Ishikawa (cell line): ENCODE data around the gene HSCB.

Experiments used
- CEBPB ChIP-seq: IDR thresholded peaks from 2 replicates; pipeline ENCODE4 v1.6.1; 2012
- CREB1 ChIP-seq: IDR thresholded peaks from 2 replicates; pipeline ENCODE4 v1.6.1; 2012; ENCODE audit warnings: low read depth
- EGR1 ChIP-seq: IDR thresholded peaks from 2 replicates; pipeline ENCODE4 v1.6.1; 2012
- EP300 ChIP-seq: IDR thresholded peaks from 2 replicates; pipeline ENCODE4 v1.6.1; 2012; ENCODE audit warnings: borderline replicate concordance
- FOXM1 ChIP-seq: IDR thresholded peaks from 2 replicates; pipeline ENCODE4 v1.6.1; 2012; ENCODE audit warnings: low read depth, borderline replicate concordance
- MAX ChIP-seq: IDR thresholded peaks from 2 replicates; pipeline ENCODE4 v1.6.1; 2012
- NFIC ChIP-seq: IDR thresholded peaks from 2 replicates; pipeline ENCODE4 v1.6.1; 2012
- RAD21 ChIP-seq: IDR thresholded peaks from 2 replicates; pipeline ENCODE4 v1.6.1; 2012; ENCODE audit warnings: low read depth
- REST ChIP-seq: IDR thresholded peaks from 2 replicates; pipeline ENCODE4 v1.6.1; 2012; ENCODE audit warnings: low read depth, mild to moderate bottlenecking
- TAF1 ChIP-seq: IDR thresholded peaks from 2 replicates; pipeline ENCODE4 v1.6.1; 2012; ENCODE audit warnings: low read depth, mild to moderate bottlenecking
- TCF12 ChIP-seq: IDR thresholded peaks from 2 replicates; pipeline ENCODE4 v1.6.1; 2012; ENCODE audit warnings: low read depth
- TEAD4 ChIP-seq: IDR thresholded peaks from 2 replicates; pipeline ENCODE4 v1.6.1; 2012
- USF1 ChIP-seq: IDR thresholded peaks from 2 replicates; pipeline ENCODE4 v1.6.1; 2012
- YY1 ChIP-seq: IDR thresholded peaks from 2 replicates; pipeline ENCODE4 v1.6.1; 2012; ENCODE audit warnings: low read depth
- ZBTB7A ChIP-seq: IDR thresholded peaks from 2 replicates; pipeline ENCODE4 v1.6.1; 2012; ENCODE audit warnings: low read depth

HSCB gene

GRCh38 chr22:28750471-28750881 lies 8.6 kb downstream of the HSCB start:
- TF ChIP-seq EP300 (no peak), CREB1 (no peak), ZBTB7A (no peak), EGR1 (no peak), NFIC (no peak), TAF1 (no peak), RAD21 (no peak), YY1 (no peak), TCF12 (no peak), REST (no peak), TEAD4 (no peak), FOXM1 (no peak), CEBPB (no peak), USF1 (no peak), MAX (no peak)

- TF ChIP-seq MAX (no peak), EP300 (no peak), RAD21 (no peak), CREB1 (no peak), REST (no peak), FOXM1 (no peak), ZBTB7A (no peak), TEAD4 (no peak), NFIC (no peak), CEBPB (no peak), TCF12 (no peak), EGR1 (no peak), TAF1 (no peak), YY1 (no peak), USF1 (no peak)
These were observed 18.2 kb downstream of the HSCB start for GRCh38 chr22:28759861-28760560.

GRCh38 chr22:28761449-28761755 lies 19.6 kb downstream of the HSCB start:
- TF ChIP-seq ZBTB7A, result no peak
- no peak for TF ChIP-seq USF1
- no peak for TF ChIP-seq REST
- TF ChIP-seq RAD21, result no peak
- TF ChIP-seq TAF1, result no peak
- no peak for TF ChIP-seq CEBPB
- no peak for TF ChIP-seq MAX
- TF ChIP-seq TCF12, result no peak
- TF ChIP-seq FOXM1, result no peak
- no peak for TF ChIP-seq CREB1
- TF ChIP-seq EGR1, result no peak
- no peak for TF ChIP-seq NFIC
- no peak for TF ChIP-seq TEAD4
- TF ChIP-seq YY1, result no peak
- no peak for TF ChIP-seq EP300
